ENCODE results near the gene LMCD1. TPM values are rescaled to one million over a fixed set of nuclear protein-coding genes. Genes with fewer than 3 reads are reported as not detected.

LMCD1 gene
- total RNA-seq, 1 donor from 2014 or later, result 0.41 TPM

GRCh38 chr3:8607234-8608040 is 105.8 kb downstream of the LMCD1 start:
- no peak for FAIRE-seq
- DNase-seq (ENCODE audit: low spot score in 2 of 2), result peak in 1 of 2 donors; percentile 51

- DNase-seq (ENCODE audit: low spot score in 2 of 2), result no peak
- FAIRE-seq, result no peak
Observed at GRCh38 chr3:8608041-8608790, 106.6 kb downstream of the LMCD1 start.

- DNase-seq (ENCODE audit: low spot score in 2 of 2) (no peak), FAIRE-seq (no peak)
Observed at GRCh38 chr3:8608791-8609467, 107.3 kb downstream of the LMCD1 start.

- DNase-seq (ENCODE audit: low spot score in 2 of 2), result no peak
- FAIRE-seq, result no peak
Observed at GRCh38 chr3:8610951-8611350, 109.3 kb downstream of the LMCD1 start.

GRCh38 chr3:8617921-8618320 is 116.3 kb downstream of the LMCD1 start:
- DNase-seq (ENCODE audit: low spot score in 2 of 2) (no peak), FAIRE-seq (no peak)

GRCh38 chr3:8618950-8619349 is 117.3 kb downstream of the LMCD1 start:
- FAIRE-seq, result no peak

GRCh38 chr3:8619548-8619947 is 117.9 kb downstream of the LMCD1 start:
- FAIRE-seq (no peak), DNase-seq (ENCODE audit: low spot score in 2 of 2) (no peak)

More at GRCh38 chr3:8618950-8619349, 117.3 kb downstream of the LMCD1 start:
- no peak for DNase-seq (ENCODE audit: low spot score in 2 of 2)

- DNase-seq (ENCODE audit: low spot score in 2 of 2) (no peak), FAIRE-seq (no peak)
Observed at GRCh38 chr3:8621141-8621540, 119.5 kb downstream of the LMCD1 start.

- FAIRE-seq (no peak), DNase-seq (ENCODE audit: low spot score in 2 of 2) (no peak)
Observed at GRCh38 chr3:8621872-8622271, 120.2 kb downstream of the LMCD1 start.

GRCh38 chr3:8622873-8623691 is 121.5 kb downstream of the LMCD1 start:
- DNase-seq (ENCODE audit: low spot score in 2 of 2), result peak; percentile 56 to 80
- no peak for FAIRE-seq

- DNase-seq (ENCODE audit: low spot score in 2 of 2) (no peak), FAIRE-seq (no peak)
Observed at GRCh38 chr3:8623741-8624140, 122.1 kb downstream of the LMCD1 start.

Other genes with a start within 250 kb of the LMCD1 start
- gene SSUH2, start 143.0 kb downstream of the LMCD1 start, total RNA-seq, result 0.41 TPM
- not detected for gene CAV3, start 232.0 kb downstream of the LMCD1 start, total RNA-seq